Measurements from ENCODE around the gene CHRM5. TPM values are rescaled to one million over a fixed set of nuclear protein-coding genes. Genes with fewer than 3 reads are reported as not detected.
A peak's percentile ranks its signal among the peaks of the same experiment; 100 is the strongest.

Gene CHRM5
- total and polyA plus RNA-seq, 2 of the 8 experiments (the other 6 are each of a cell fraction or from before 2014, with no cell fraction given), result not detected

GRCh38 chr15:34111488-34111887, 143.2 kb downstream of the CHRM5 start:
- ChIA-PET CTCF (ENCODE audit: partially characterized antibody) (interaction anchor here (0.7 to 5.9 kb wide), 13 partner anchors 9 to 117 kb away, joined by 3 to 74 read pairs (median 5); partner anchors contain the start of gene KATNBL1), POLR2A (ENCODE audit: partially characterized antibody) (interaction anchor here (1.0 to 2.7 kb wide), 3 partner anchors 12 to 100 kb away, joined by 3 to 15 read pairs (median 5); partner anchors contain the start of gene KATNBL1)
- Histone ChIP-seq H2BK20ac (ENCODE audit: low read length) (no peak overlapping the region), H3K36me3 (ENCODE audit: control insufficient read depth in 2 of 4, insufficient read depth in 4 of 4, low read length in 3 of 4) (no peaks in the 10 kb centered on the region), H4K91ac (replicated peaks; ENCODE audit: insufficient read length, low read length) (no peak overlapping the region), H2AK5ac (ENCODE audit: low read depth, low read length) (no peak overlapping the region), H3K79me2 (ENCODE audit: control insufficient read depth in 1 of 2, insufficient read depth in 2 of 2, low read length in 2 of 2) (no peaks in the 10 kb centered on the region), H4K8ac (ENCODE audit: extremely low read depth, insufficient read depth, low read length) (no peak overlapping the region), H2BK12ac (ENCODE audit: low read depth, low read length) (0 out of 2 replicates have a peak overlapping the region, but pooled peaks have one; percentile 17), H3K18ac (ENCODE audit: extremely low read depth, low read length) (no peak overlapping the region), H3K27ac (ENCODE audit: low read depth, low read length) (no peak overlapping the region), H3K4me3 (ENCODE audit: extremely low read depth in 1 of 4, insufficient read depth in 2 of 4, low read depth in 3 of 4, low read length in 4 of 4) (no peak overlapping the region), H3K4ac (replicated peaks; ENCODE audit: insufficient read length, low read depth, low read length) (no peak overlapping the region), H3K23me2 (ENCODE audit: low read depth, low read length) (no peaks in the 10 kb centered on the region), H2BK5ac (ENCODE audit: low read depth, low read length) (no peak overlapping the region), H3K4me1 (replicated peaks in 1 of 4; ENCODE audit: control insufficient read depth in 3 of 4, insufficient read depth in 4 of 4, low read length in 3 of 4) (no peaks in the 10 kb centered on the region; a peak in 1 of 7 replicates), H3K4me2 (ENCODE audit: insufficient read depth in 1 of 2, low read depth in 2 of 2, low read length in 2 of 2) (no peak overlapping the region), H3K23ac (ENCODE audit: insufficient read length) (no peak overlapping the region), H3K56ac (replicated peaks; ENCODE audit: insufficient read length, low read depth, low read length) (no peak overlapping the region), H4K5ac (ENCODE audit: insufficient read length, low read depth, low read length) (no peak overlapping the region), H2BK120ac (replicated peaks; ENCODE audit: low read depth, low read length) (no peak overlapping the region), H3K79me1 (ENCODE audit: low read depth, low read length) (no peaks in the 10 kb centered on the region), H3K27me3 (replicated peaks in 1 of 4; ENCODE audit: control insufficient read depth in 3 of 4, extremely low read depth in 1 of 4, insufficient read depth in 3 of 4, low read length in 3 of 4) (no peaks in the 10 kb centered on the region), H3K9me3 (ENCODE audit: insufficient read depth in 2 of 2, low read depth in 1 of 2, low read length in 1 of 2) (no peaks in the 10 kb centered on the region), H2BK15ac (ENCODE audit: low read length) (no peak overlapping the region), H2AFZ (ENCODE audit: low read length) (0 out of 2 replicates have a peak overlapping the region, but pooled peaks have one; percentile 49), H4K20me1 (replicated peaks in 1 of 2; ENCODE audit: control insufficient read depth in 1 of 2, insufficient read depth in 2 of 2, low read length in 2 of 2) (no peaks in the 10 kb centered on the region), H3K14ac (ENCODE audit: insufficient read length) (no peak overlapping the region), H3K9ac (replicated peaks in 1 of 4; ENCODE audit: extremely low read depth in 1 of 4, low read depth in 3 of 4, low read length in 3 of 4) (no peak overlapping the region; a peak in 1 of 7 replicates)
- WGBS, 2 experiments (ENCODE audit: extremely low coverage in 1 of 2, insufficient coverage in 1 of 2, insufficient read length in 1 of 2, insufficient replicate concordance in 2 of 2, low coverage in 1 of 2, low lambda C conversion rate in 2 of 2, missing lambda C conversion rate in 1 of 2), result 86% methylated on average over 6 of the region's 6 CpGs; no CpG with 5 or more reads in 1 of the 2 experiments
- no peak for FAIRE-seq
- no peak for DNase-seq (ENCODE audit: low read depth in 1 of 2, low spot score in 2 of 2)
- TF ChIP-seq SRF (IDR thresholded peaks at IDR 0.05; ENCODE audit: low read depth, low read length) (no peak), KDM1A (IDR thresholded peaks at IDR 0.05; ENCODE audit: borderline replicate concordance, low read length) (no peak)
